ENCODE results near the gene CDH4. TPM values are rescaled to one million over a fixed set of nuclear protein-coding genes. Genes with fewer than 3 reads are reported as not detected.

The CDH4 gene
- total and polyA plus RNA-seq, 2 of the 8 experiments (the other 6 are each of a cell fraction or from before 2014, with no cell fraction given): 4.3 to 7.9 TPM

DNA sequence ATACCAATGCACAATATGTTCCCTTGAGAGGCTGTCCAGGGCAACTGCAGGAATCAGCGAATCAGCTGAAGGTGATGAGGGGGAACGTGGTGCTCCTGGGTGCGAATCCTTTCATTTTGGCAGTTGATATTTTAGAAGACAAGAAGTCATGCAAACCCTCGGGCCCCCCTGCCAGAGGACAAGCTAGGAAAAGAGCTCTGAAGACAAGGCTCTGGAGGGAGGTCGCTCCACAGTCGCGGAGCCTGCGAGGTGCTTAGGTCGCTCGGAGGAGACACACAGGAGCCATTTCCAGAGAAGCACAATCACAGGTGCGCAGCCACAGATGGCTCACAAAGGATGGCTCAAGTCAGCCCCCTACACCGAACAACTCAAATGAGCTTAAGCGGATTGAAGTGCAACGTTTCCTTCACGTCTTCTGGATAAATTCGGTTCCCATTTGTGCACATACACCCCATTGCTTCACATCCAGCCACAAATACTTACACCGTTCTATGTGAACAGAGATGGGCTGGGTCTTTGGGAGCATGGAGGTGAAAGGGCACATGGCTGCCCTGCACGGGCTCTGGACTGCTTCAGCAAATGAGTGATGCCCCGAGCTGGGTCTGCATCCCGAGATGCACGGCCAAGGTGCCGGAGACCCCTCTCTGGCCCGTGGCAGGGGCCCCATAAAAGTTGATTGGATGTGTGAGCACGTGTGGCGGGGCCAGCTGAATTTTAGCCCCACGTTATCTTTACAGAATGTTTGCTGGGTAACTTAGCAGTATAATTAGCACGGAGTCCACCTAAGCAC lies 527.3 kb downstream of the CDH4 start (continued):
- no peak for TF ChIP-seq SIX5 (IDR thresholded peaks at IDR 0.05; ENCODE audit: low read depth, low read length)

All from H1 (cell line).